Erythroblast (primary cell): ENCODE results near the gene NPIPB8.
"Not testable (repeated sequence)": the region's sequence is repeated elsewhere in the genome, so short reads cannot be mapped to it uniquely, and the experiment has no call there.

Experiments used
- GATA1 ChIP-seq: IDR thresholded peaks from 2 replicates; pipeline ENCODE4 v1.6.1; 2011; ENCODE audit warnings: low read depth, mild to moderate bottlenecking, control low read depth, low read length, moderate library complexity
- POLR2A ChIP-seq: IDR thresholded peaks from 2 replicates; pipeline ENCODE4 v1.6.1; 2011; ENCODE audit warnings: mild to moderate bottlenecking, low read length

GRCh38 chr16:28612359-28613280, 25.2 kb upstream of the NPIPB8 start:
- not testable (repeated sequence) for TF ChIP-seq POLR2A, GATA1
